NB4 (cell line): ENCODE measurements around the gene NKD1.

ENCODE experiments used
- DNase-seq: peaks from one replicate; pipeline ENCODE4 v3.0.0; 2010; ENCODE audit warnings: low read depth
- H3K4me3 ChIP-seq: one replicate; pipeline ENCODE4 v1.5.1; 2011; ENCODE audit warnings: mild to moderate bottlenecking, low read depth, low read length, moderate library complexity
- MYC ChIP-seq: IDR thresholded peaks from 2 replicates; pipeline ENCODE4 v1.6.1; 2011; ENCODE audit warnings: low read depth, low read length
- POLR2A ChIP-seq: IDR thresholded peaks from 2 replicates; pipeline ENCODE4 v1.6.1; 2011; ENCODE audit warnings: mild to moderate bottlenecking; ENCODE audit not compliant: insufficient read length; ENCODE audit errors: extremely low read depth
- TF ChIP-seq, protein P1 (sequence below): IDR thresholded peaks from one replicate; pipeline ENCODE4 v1.5.1; 2012; ENCODE audit warnings: low read depth, low read length
- TF ChIP-seq, protein P2 (sequence below): IDR thresholded peaks from 2 replicates; pipeline ENCODE4 v1.6.1; 2011; ENCODE audit warnings: low read depth, low read length

NKD1 gene

DNA sequence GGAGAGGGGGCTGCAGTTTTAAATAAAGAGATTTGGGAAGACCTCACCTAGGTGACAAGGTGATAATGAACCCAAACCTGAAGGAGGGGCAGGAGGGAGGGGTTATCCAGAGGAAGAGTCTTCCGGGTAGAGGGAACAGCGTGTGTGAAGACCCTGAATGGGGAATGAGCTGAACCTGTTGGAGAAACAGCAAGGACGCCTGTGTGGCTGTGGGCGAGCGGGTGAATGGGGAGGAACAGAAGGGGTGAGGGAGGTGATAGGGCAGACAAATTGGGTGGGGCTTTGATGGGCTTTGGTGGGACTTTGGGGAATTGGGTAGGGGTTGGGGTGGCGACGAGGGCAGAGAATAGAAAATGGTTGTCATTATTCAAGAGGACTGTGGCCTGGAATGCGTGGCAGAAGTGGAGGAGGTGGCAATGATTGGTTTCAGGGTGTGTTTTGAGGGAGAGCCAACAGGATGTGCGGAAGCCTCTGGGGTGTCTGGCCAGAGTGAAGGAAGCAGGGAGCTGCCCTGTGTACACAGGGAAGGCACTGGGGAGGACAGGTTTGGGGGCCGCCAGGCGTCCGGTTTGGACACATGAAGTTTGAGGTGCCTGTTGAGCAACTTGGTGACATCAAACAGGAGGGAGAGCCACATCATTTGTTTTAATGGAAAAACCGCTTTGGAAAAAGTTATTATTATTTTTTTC, 48.7 kb downstream of the NKD1 start:
- TF ChIP-seq, protein P1, sequence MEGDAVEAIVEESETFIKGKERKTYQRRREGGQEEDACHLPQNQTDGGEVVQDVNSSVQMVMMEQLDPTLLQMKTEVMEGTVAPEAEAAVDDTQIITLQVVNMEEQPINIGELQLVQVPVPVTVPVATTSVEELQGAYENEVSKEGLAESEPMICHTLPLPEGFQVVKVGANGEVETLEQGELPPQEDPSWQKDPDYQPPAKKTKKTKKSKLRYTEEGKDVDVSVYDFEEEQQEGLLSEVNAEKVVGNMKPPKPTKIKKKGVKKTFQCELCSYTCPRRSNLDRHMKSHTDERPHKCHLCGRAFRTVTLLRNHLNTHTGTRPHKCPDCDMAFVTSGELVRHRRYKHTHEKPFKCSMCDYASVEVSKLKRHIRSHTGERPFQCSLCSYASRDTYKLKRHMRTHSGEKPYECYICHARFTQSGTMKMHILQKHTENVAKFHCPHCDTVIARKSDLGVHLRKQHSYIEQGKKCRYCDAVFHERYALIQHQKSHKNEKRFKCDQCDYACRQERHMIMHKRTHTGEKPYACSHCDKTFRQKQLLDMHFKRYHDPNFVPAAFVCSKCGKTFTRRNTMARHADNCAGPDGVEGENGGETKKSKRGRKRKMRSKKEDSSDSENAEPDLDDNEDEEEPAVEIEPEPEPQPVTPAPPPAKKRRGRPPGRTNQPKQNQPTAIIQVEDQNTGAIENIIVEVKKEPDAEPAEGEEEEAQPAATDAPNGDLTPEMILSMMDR: no peak
- no peak for TF ChIP-seq POLR2A
- TF ChIP-seq MYC: no peak
- TF ChIP-seq, protein P2, sequence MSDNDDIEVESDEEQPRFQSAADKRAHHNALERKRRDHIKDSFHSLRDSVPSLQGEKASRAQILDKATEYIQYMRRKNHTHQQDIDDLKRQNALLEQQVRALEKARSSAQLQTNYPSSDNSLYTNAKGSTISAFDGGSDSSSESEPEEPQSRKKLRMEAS: no peak
- DNase-seq: no peak

DNA sequence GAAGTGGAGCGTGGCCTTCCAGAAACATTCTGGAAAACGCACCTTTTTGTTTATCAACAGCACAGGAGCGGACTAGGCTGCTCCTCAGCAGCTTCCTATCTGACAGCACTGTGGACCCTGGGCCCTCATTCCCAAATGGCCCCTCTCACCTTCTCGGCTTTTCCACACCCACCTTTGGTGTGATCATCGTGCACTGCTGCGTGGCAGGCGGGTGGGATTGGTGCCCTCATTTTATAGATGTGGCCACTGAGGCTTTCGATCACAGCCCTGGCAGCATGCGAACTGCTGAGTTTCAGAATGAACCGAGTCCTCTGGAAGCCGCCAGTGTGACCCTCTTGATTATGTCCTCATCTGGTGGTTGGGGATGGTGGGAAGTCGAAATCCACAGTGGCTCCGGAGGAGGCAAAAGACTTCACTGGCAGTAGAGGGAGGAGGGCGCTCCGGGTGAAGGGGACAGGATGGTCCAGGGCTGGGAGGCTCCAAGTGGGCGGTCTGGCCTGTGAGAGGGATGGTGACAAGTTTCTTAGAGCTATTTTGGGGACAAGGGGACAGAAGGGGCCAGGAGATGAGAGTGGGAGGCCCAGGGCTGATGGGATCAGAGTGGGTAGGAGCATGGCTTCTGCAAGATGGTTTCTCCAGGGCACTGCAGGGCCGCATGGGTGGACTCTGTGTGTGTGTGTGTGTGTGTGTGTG, 49.5 kb downstream of the NKD1 start:
- TF ChIP-seq, protein P2: no peak
- TF ChIP-seq POLR2A (no peak), MYC (no peak)
- TF ChIP-seq, protein P1: no peak
- no peak overlapping the region for H3K4me3 ChIP-seq
- DNase-seq: no peak

More for the DNA sequence above, 48.7 kb downstream of the NKD1 start:
- no peak overlapping the region for H3K4me3 ChIP-seq

DNA sequence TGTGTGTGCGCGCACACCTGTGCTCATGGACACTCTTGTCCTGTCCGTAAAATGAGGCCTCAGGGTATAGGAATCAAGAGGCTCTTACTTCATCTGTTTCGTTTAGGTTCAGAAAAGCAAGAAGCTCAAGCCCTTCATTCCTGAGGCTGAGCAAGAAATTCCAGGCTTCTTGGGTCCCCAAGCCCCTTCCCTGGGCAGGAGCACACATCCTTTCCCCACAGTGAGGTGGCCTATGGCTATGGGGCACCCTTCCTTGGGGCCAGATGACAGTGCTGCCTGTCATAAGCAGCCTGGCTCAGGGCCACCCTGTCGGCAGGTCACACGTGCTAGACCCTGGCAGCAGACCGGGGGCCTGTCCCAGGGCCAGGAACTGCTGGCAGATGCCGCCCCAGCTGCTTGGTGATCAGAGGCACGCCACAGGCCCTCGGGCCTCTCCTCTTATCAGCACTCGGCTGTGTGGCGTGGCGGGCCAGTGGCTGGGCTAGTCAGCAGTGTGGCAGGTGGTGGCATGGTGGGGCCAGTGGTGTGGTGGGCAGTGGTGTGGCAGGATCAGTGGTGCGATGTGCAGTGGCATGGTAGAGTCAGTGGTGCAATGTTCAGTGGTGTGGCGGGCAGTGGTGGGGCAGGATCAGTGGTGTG, 50.2 kb downstream of the NKD1 start:
- no peak for TF ChIP-seq MYC
- no peak for TF ChIP-seq POLR2A
- DNase-seq: no peak
- H3K4me3 ChIP-seq: no peak overlapping the region

DNA sequence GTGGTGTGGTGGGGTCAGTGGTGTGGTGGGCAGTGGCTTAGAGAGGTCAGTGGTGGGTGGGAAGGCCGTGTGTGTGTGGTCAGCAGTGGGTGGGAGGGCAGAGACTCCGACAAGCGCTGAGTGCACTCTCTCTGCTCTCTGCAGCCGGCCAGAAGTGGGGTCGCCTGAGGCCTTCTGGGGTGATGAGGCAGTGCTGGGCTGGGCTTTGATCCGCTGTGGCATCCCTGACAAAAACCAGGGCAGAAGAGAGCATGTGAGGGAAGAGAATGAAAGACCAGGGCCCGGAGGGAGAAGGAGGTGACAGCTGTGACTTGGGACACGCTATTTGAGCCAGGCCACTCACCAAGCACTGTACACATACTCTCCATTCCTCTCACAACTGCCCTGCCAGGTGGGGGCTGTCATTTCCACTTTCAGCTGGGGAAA, 50.8 kb downstream of the NKD1 start:
- DNase-seq: no peak
- TF ChIP-seq POLR2A: no peak
- TF ChIP-seq, protein P1: no peak
- TF ChIP-seq MYC: no peak
- TF ChIP-seq, protein P2: no peak
- no peak overlapping the region for H3K4me3 ChIP-seq

DNA sequence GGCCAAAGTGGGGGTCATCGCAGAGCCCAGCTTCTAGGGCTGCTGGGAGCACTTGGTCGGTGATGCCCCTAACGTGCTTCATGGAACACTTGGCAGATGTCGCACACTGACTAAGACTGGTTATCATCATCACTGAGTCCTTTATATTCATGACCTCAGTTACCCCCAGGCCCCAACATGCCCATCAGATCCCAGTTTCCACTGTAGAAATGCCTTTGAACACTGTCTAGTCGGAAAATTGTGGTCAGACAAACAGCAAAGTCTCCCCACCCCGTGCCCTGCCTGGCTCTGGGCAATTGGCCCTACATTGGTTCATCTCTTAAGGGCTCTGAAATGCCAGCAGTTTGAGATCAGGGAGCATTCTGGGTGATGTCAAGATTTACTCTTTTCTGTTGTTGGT, 51.3 kb downstream of the NKD1 start:
- H3K4me3 ChIP-seq: no peak overlapping the region
- TF ChIP-seq, protein P2: no peak
- TF ChIP-seq POLR2A (no peak), MYC (no peak)
- TF ChIP-seq, protein P1: no peak
- no peak for DNase-seq

DNA sequence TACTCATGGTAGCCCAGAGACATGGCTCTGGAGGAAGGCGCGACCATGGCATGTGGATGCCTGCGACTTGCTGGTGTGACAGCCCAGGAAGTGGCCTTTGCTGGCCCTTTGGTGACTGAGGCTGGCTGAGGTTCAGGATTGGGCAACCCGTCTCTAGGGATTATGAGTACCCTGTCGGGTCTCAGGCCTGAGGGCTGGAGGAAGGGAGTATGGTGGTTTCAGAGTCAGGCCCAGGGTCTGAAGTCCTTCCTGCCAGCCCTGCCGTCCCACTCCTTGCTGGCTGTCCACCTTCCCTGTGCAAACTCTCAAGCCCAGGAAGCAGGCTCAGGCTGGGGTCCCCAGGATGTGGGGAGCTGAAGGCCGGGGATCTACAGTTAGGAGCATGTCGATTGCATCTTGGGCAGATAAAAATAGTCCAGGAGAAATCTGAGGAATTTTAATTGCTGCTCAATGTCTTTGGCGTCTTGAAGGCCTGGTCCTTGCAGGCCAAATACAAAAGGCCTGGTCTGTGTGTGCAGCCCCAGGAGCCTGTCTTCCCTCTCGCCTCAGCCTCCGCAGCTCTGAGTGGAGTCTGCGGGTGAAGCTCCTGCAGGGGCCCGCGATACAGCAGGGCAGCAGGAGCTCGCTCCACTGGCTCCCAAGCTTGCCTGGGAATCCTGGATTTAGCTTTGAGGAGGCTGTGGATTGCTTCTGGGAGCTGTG, 52.5 kb downstream of the NKD1 start:
- peak; percentile 96 for DNase-seq
- TF ChIP-seq POLR2A: no peak
- TF ChIP-seq MYC: peak; percentile 77
- TF ChIP-seq, protein P1: no peak
- TF ChIP-seq, protein P2: peak; percentile 72
- no peak overlapping the region for H3K4me3 ChIP-seq
